Subcutaneous preadipocyte (primary cell): ENCODE data around the gene STARD4. TPM values are rescaled to one million over a fixed set of nuclear protein-coding genes. Genes with fewer than 3 reads are reported as not detected.

ENCODE experiments used
- total RNA-seq: library from RNA; depleted of rRNA; stranded (reverse); fragments of >200 nt; gene quantifications from 2 replicates; pipeline ENCODE4 v1.2.3, GENCODE V29; 2012

Gene STARD4
- total RNA-seq, result 68.3 and 99.1 TPM in 2 replicates

DNA sequence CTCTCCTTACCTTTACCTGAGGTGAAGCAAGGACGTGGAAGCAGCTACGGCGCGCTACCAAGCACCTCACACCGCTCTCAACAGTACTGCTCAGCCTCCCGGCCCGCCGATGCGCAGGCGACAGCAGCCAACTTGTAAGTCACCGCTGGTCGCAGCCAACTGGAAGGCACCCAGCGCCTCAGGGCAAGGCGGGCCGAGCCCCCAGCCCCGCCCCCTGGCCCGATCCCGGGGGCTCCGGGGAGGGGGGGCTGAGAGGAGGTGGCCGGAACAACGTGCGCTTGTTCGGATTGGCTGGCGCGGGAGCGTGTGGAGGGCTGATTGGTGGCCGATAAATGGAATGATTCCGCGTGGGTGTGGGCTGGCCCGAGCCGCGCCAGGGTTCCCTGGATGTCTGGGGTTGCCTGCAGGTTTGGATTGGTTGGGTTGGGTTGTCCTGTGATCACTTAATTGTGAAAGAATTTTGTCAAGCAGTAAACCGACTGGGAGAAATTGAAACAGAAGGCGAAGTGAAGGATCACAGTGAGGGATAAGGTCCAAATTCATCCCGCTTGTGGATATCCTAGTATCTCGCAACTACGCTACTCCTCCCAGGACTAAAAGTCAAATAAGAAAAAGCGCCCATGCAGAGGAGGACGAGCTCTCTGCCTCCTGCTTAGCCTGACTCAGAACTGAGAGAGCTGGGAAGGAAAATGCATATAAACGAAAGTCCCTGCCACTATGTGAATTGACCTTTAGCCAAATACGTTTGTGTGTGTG lies at the start of gene STARD4:
Gene STARD4 (minus strand): TSS at position 161 of the 756 bp plus-strand sequence. CDS start 5,102 bp downstream, outside the sequence.

Other genes starting within 250 kb of the STARD4 start
- gene NREP, start 244.7 kb upstream of the STARD4 start, total RNA-seq, result 38.2 and 43.0 TPM in 2 replicates